Keratinocyte (primary cell): Measurements from ENCODE around the gene GPR137B. TPM values are rescaled to one million over a fixed set of nuclear protein-coding genes. Genes with fewer than 3 reads are reported as not detected.

Experiments
- DNase-seq: peaks from one replicate; pipeline ENCODE4 v3.0.0-alpha.2; 2011; ENCODE audit warnings: low read depth, missing footprints, low spot score
- FAIRE-seq: peaks from 2 replicates; lab custom pipeline; 2011; peaks lifted over from hg19 to GRCh38; lab: Jason Lieb, UNC
- H2AFZ ChIP-seq: 2 replicates; pipeline ENCODE4 v1.6.0; 2012; ENCODE audit warnings: low read length, control low read depth, inconsistent platforms; ENCODE audit not compliant: control insufficient read depth
- H3K27ac ChIP-seq: 2 replicates; pipeline ENCODE4 v1.5.1; 2011; ENCODE audit warnings: low read length; ENCODE audit not compliant: control insufficient read depth, insufficient read depth
- H3K27me3 ChIP-seq: 3 replicates; pipeline ENCODE4 v1.6.0; 2011; ENCODE audit warnings: low read length; ENCODE audit not compliant: control insufficient read depth, insufficient read depth; ENCODE audit errors: extremely low read depth
- H3K36me3 ChIP-seq, 2 experiments: 2 replicates in 1 of 2; 3 replicates in 1 of 2; pipeline ENCODE4 v1.5.1; 2011; ENCODE audit warnings: low read length in 2 of 2, mild to moderate bottlenecking in 1 of 2; ENCODE audit not compliant: control insufficient read depth in 2 of 2, insufficient read depth in 2 of 2; ENCODE audit errors: extremely low read depth in 1 of 2
- H3K4me1 ChIP-seq: 3 replicates; pipeline ENCODE4 v1.5.1; 2011; ENCODE audit warnings: low read length; ENCODE audit not compliant: control insufficient read depth, insufficient read depth; ENCODE audit errors: extremely low read depth
- H3K4me2 ChIP-seq: 3 replicates; pipeline ENCODE4 v1.6.0; 2011; ENCODE audit warnings: low read depth, low read length; ENCODE audit not compliant: control insufficient read depth, insufficient read depth; ENCODE audit errors: extremely low read depth
- H3K4me3 ChIP-seq, 3 experiments: fragments of 200-600 bp in 1 of 3; sonication (generic) in 1 of 3; 2 replicates in 2 of 3; 3 replicates in 1 of 3; pipeline ENCODE4 v1.5.1; 2011 to 2016; ENCODE audit warnings: low read length in 3 of 3, mild to moderate bottlenecking in 3 of 3, control low read depth in 2 of 3, inconsistent platforms in 1 of 3, low read depth in 1 of 3, mixed read lengths in 1 of 3, mixed run types in 1 of 3, moderate library complexity in 1 of 3; ENCODE audit not compliant: control insufficient read depth in 2 of 3, insufficient read depth in 2 of 3; ENCODE audit errors: extremely low read depth in 1 of 3
- H3K79me2 ChIP-seq: 2 replicates; pipeline ENCODE4 v1.6.0; 2012; ENCODE audit warnings: low read length; ENCODE audit not compliant: control insufficient read depth, insufficient read depth
- H3K9ac ChIP-seq: 3 replicates; pipeline ENCODE4 v1.6.0; 2011; ENCODE audit warnings: low read length; ENCODE audit not compliant: control insufficient read depth, insufficient read depth; ENCODE audit errors: extremely low read depth
- H3K9me1 ChIP-seq: 3 replicates; pipeline ENCODE4 v1.6.0; 2011; ENCODE audit warnings: low read length; ENCODE audit not compliant: control insufficient read depth, insufficient read depth; ENCODE audit errors: extremely low read depth
- H3K9me3 ChIP-seq: 2 replicates; pipeline ENCODE4 v1.5.1; 2012; ENCODE audit warnings: low read depth, low read length; ENCODE audit not compliant: control insufficient read depth
- H4K20me1 ChIP-seq: 3 replicates; pipeline ENCODE4 v1.6.0; 2011; ENCODE audit warnings: low read length; ENCODE audit not compliant: control insufficient read depth, insufficient read depth; ENCODE audit errors: extremely low read depth
- CTCF ChIP-seq, 3 experiments: IDR thresholded peaks in 1 of 3; conservative IDR thresholded peaks in 1 of 3; optimal IDR thresholded peaks in 1 of 3; 2 replicates in 2 of 3; 3 replicates in 1 of 3; pipeline versions ENCODE3 to v1.5.1; 2011; ENCODE audit warnings: low read length in 3 of 3, mild to moderate bottlenecking in 3 of 3, moderate library complexity in 2 of 3, control low read depth in 1 of 3, inconsistent platforms in 1 of 3; ENCODE audit not compliant: insufficient read depth in 2 of 3; ENCODE audit errors: extremely low read depth in 1 of 3
- EZH2 ChIP-seq: IDR thresholded peaks from one replicate; pipeline ENCODE4 v1.6.1; 2012; ENCODE audit warnings: inconsistent platforms, mild to moderate bottlenecking, low read length, moderate library complexity
- dilution Hi-C: fragments of 300-500 bp; cut with MboI; formaldehyde crosslinking; loops from one replicate; pipeline ENCODE4 v1.7.0; 2020; ENCODE audit warnings: low sequenced_read_pairs; ENCODE audit not compliant: extremely low pct_ligation_motif_present
- polyA plus RNA-seq, 5 experiments: library from polyadenylated mRNA; depleted of rRNA in 3 of 5; stranded (reverse) in 3 of 5; stranded (forward) in 1 of 5; unstranded in 1 of 5; fragments of >200 nt; gene quantifications; 1 replicate in 1 of 5; 2 replicates in 3 of 5; 3 replicates in 1 of 5; pipeline versions ENCODE4 v1.2.1 to v1.2.3, GENCODE V29; 2011 to 2012; ENCODE audit warnings: missing spikeins in 2 of 5, low read depth in 1 of 5, low replicate concordance in 1 of 5

The GPR137B gene
- polyA plus RNA-seq, 1 donor (not counting 4 experiments of a cell fraction or from before 2014, with no cell fraction given) = 7.1 TPM

GRCh38 chr1:236127045-236127444, 15.3 kb upstream of the GPR137B start:
- Histone ChIP-seq H2AFZ (no peak overlapping the region), H3K79me2 (no peaks in the 10 kb centered on the region), H3K27me3 (no peaks in the 10 kb centered on the region), H3K9me1 (no peaks in the 10 kb centered on the region), H3K36me3 (no peaks in the 10 kb centered on the region), H3K27ac (no peak overlapping the region), H3K4me3 (no peak overlapping the region), H3K4me2 (no peak overlapping the region), H4K20me1 (no peaks in the 10 kb centered on the region), H3K9me3 (no peaks in the 10 kb centered on the region), H3K9ac (no peak overlapping the region), H3K4me1 (peaks cover 4% of the 10 kb centered on the region)
- TF ChIP-seq CTCF (optimal IDR thresholded peaks at IDR 0.05 in 1 of 3, IDR thresholded peaks at IDR 0.05 in 1 of 3, conservative IDR thresholded peaks at IDR 0.05 in 1 of 3; ENCODE audit: extremely low read depth in 1 of 3, insufficient read depth in 2 of 3, low read length in 3 of 3) (no peak), EZH2 (no peak)
- DNase-seq = no peak
- FAIRE-seq = no peak
- dilution Hi-C loops = no loop called here

GRCh38 chr1:236128646-236129178, 13.6 kb upstream of the GPR137B start:
- H3K4me3 ChIP-seq = no peak overlapping the region
- no peaks in the 10 kb centered on the region for H3K9me3 ChIP-seq
- TF ChIP-seq CTCF (optimal IDR thresholded peaks at IDR 0.05 in 1 of 3, IDR thresholded peaks at IDR 0.05 in 1 of 3, conservative IDR thresholded peaks at IDR 0.05 in 1 of 3; ENCODE audit: extremely low read depth in 1 of 3, insufficient read depth in 2 of 3, low read length in 3 of 3) (no peak), EZH2 (no peak)
- no peak overlapping the region for H2AFZ ChIP-seq
- no peak overlapping the region for H3K4me2 ChIP-seq
- DNase-seq (no peak), FAIRE-seq (no peak)
- no peaks in the 10 kb centered on the region for H3K27me3 ChIP-seq
- peaks cover 4% of the 10 kb centered on the region for H3K4me1 ChIP-seq
- dilution Hi-C loops = no loop called here
- no peak overlapping the region for H3K27ac ChIP-seq
- H3K9me1 ChIP-seq = no peaks in the 10 kb centered on the region
- H3K36me3 ChIP-seq = no peaks in the 10 kb centered on the region
- no peak overlapping the region for H3K9ac ChIP-seq
- H3K79me2 ChIP-seq = no peaks in the 10 kb centered on the region
- no peaks in the 10 kb centered on the region for H4K20me1 ChIP-seq
